SK-N-SH (cell line): ENCODE data around the gene VIPR2. TPM values are rescaled to one million over a fixed set of nuclear protein-coding genes. Genes with fewer than 3 reads are reported as not detected.

ENCODE experiments used
- CTCF ChIA-PET: fragments of 300-600, 350-600 bp; formaldehyde crosslinking; extraction: SDS; loops from one replicate; lab custom pipeline; 2021; lab: Yijun Ruan, JAX
- POLR2A ChIA-PET: fragments of 350-600 bp; sonication (Branson Sonifier 250); formaldehyde crosslinking; extraction: SDS; loops from one replicate; lab custom pipeline; 2020; ENCODE audit warnings: antibody characterized with exemption, inconsistent platforms; lab: Yijun Ruan, JAX
- DNase-seq: peaks from one replicate; pipeline ENCODE4 v3.0.0; 2012
- H2AFZ ChIP-seq: fragments of 200-600 bp; sonication (generic); 2 replicates; pipeline ENCODE4 v1.8.1; 2016; ENCODE audit warnings: antibody characterized with exemption, mild to moderate bottlenecking, low read depth
- H3F3A ChIP-seq: fragments of 200-600 bp; sonication (generic); replicated peaks from 2 replicates; pipeline ENCODE3; 2016; ENCODE audit warnings: antibody characterized with exemption, mild to moderate bottlenecking; ENCODE audit not compliant: insufficient read depth
- H3K27ac ChIP-seq, 2 experiments: fragments of 200-500 bp in 1 of 2; fragments of 200-600 bp in 1 of 2; sonication (Bioruptor generic) in 1 of 2; sonication (generic), shearing (Covaris generic) in 1 of 2; 2 replicates each; pipeline versions ENCODE4 v1.5.1 to v1.6.1; 2014 to 2016; ENCODE audit warnings: low read depth in 2 of 2, inconsistent platforms in 1 of 2, low read length in 1 of 2, mild to moderate bottlenecking in 1 of 2, mixed read lengths in 1 of 2
- H3K27me3 ChIP-seq: fragments of 200-600 bp; sonication (generic), shearing (Covaris generic); 2 replicates; pipeline ENCODE4 v1.6.1; 2016; ENCODE audit warnings: mixed run types; ENCODE audit not compliant: insufficient read depth
- H3K36me3 ChIP-seq, 2 experiments: fragments of 200-500 bp in 1 of 2; fragments of 200-600 bp in 1 of 2; sonication (Bioruptor generic) in 1 of 2; sonication (generic) in 1 of 2; replicated peaks in 1 of 2; 2 replicates each; pipeline versions ENCODE3 to v1.5.1; 2014 to 2016; ENCODE audit warnings: low read length in 1 of 2, mild to moderate bottlenecking in 1 of 2; ENCODE audit not compliant: insufficient read depth in 2 of 2, control insufficient read depth in 1 of 2
- H3K4me1 ChIP-seq, 2 experiments: fragments of 200-500 bp in 1 of 2; fragments of 200-600 bp in 1 of 2; sonication (Bioruptor generic) in 1 of 2; sonication (generic), shearing (Covaris generic) in 1 of 2; 2 replicates each; pipeline versions ENCODE4 v1.5.1 to v1.6.1; 2014 to 2016; ENCODE audit warnings: low read depth in 1 of 2, low read length in 1 of 2, mixed run types in 1 of 2; ENCODE audit not compliant: insufficient read depth in 2 of 2, control insufficient read depth in 1 of 2
- H3K4me2 ChIP-seq: fragments of 200-600 bp; sonication (generic), shearing (Covaris generic); 2 replicates; pipeline ENCODE4 v1.6.1; 2017; ENCODE audit warnings: mixed run types
- H3K4me3 ChIP-seq, 2 experiments: fragments of 200-500 bp in 1 of 2; fragments of 200-600 bp in 1 of 2; sonication (Bioruptor generic) in 1 of 2; sonication (generic), shearing (Covaris generic) in 1 of 2; 2 replicates each; pipeline versions ENCODE4 v1.5.1 to v1.8.1; 2014 to 2016; ENCODE audit warnings: low read depth in 2 of 2, inconsistent platforms in 1 of 2, low read length in 1 of 2, mild to moderate bottlenecking in 1 of 2, mixed read lengths in 1 of 2, moderate library complexity in 1 of 2
- H3K79me2 ChIP-seq: fragments of 200-600 bp; sonication (generic); 2 replicates; pipeline ENCODE4 v1.8.1; 2017; ENCODE audit warnings: mild to moderate bottlenecking; ENCODE audit not compliant: insufficient read depth
- H3K9ac ChIP-seq: fragments of 200-600 bp; sonication (generic); 2 replicates; pipeline ENCODE4 v1.6.1; 2017; ENCODE audit warnings: mixed run types
- H3K9me2 ChIP-seq: fragments of 200-600 bp; sonication (generic); 2 replicates; pipeline ENCODE4 v1.6.1; 2017; ENCODE audit warnings: mixed run types
- H3K9me3 ChIP-seq: fragments of 200-600 bp; sonication (generic); 2 replicates; pipeline ENCODE4 v1.6.1; 2017; ENCODE audit warnings: mixed run types, mild to moderate bottlenecking, moderate library complexity
- H4K20me1 ChIP-seq: fragments of 200-600 bp; sonication (generic); 2 replicates; pipeline ENCODE4 v1.6.1; 2017; ENCODE audit warnings: mild to moderate bottlenecking, mixed run types; ENCODE audit not compliant: insufficient read depth
- CHD2 ChIP-seq: fragments of 150-350 bp; IDR thresholded peaks from 2 replicates; pipeline ENCODE4 v1.6.1; 2018; ENCODE audit warnings: low read length; ENCODE audit not compliant: partially characterized antibody
- ELF1 ChIP-seq: IDR thresholded peaks from 2 replicates; pipeline ENCODE4 v1.4.0; 2012
- EZH2phosphoT487 ChIP-seq: fragments of 200-600 bp; sonication (generic); IDR thresholded peaks from 2 replicates; pipeline ENCODE4 v1.6.1; 2017; ENCODE audit warnings: low read depth, mixed run types, mild to moderate bottlenecking, antibody characterized with exemption, moderate library complexity, borderline replicate concordance
- FOSL2 ChIP-seq: IDR thresholded peaks from 2 replicates; pipeline ENCODE4 v1.4.0; 2012; ENCODE audit warnings: low read depth, mild to moderate bottlenecking, moderate library complexity, borderline replicate concordance
- JUND ChIP-seq: IDR thresholded peaks from 2 replicates; pipeline ENCODE4 v1.4.0; 2012
- MEF2A ChIP-seq: IDR thresholded peaks from 2 replicates; pipeline ENCODE4 v1.4.0; 2012; ENCODE audit warnings: low read depth, borderline replicate concordance
- MXI1 ChIP-seq: IDR thresholded peaks from 2 replicates; pipeline ENCODE4 v1.6.1; 2012; ENCODE audit warnings: mild to moderate bottlenecking, low read depth, low read length, improper control_type of control experiment
- NRF1 ChIP-seq: IDR thresholded peaks from 2 replicates; pipeline ENCODE4 v1.6.1; 2012; ENCODE audit warnings: low read depth, mild to moderate bottlenecking, low read length
- RFX5 ChIP-seq: IDR thresholded peaks from 2 replicates; pipeline ENCODE4 v1.6.1; 2012; ENCODE audit warnings: mild to moderate bottlenecking, improper control_type of control experiment, low read length
- RXRA ChIP-seq: IDR thresholded peaks from 2 replicates; pipeline ENCODE4 v1.4.0; 2012; ENCODE audit warnings: low read depth, mild to moderate bottlenecking, borderline replicate concordance
- SIN3A ChIP-seq: IDR thresholded peaks from 2 replicates; pipeline ENCODE4 v1.6.1; 2012; ENCODE audit warnings: low read depth, mild to moderate bottlenecking, low read length, moderate library complexity, borderline replicate concordance
- SMC3 ChIP-seq: IDR thresholded peaks from 2 replicates; pipeline ENCODE4 v1.6.1; 2012; ENCODE audit warnings: low read depth, low read length, improper control_type of control experiment
- TAF1 ChIP-seq: IDR thresholded peaks from 2 replicates; pipeline ENCODE4 v1.6.1; 2012; ENCODE audit warnings: low read depth, mild to moderate bottlenecking, low read length, moderate library complexity, borderline replicate concordance
- WGBS: methylation state at CpG from one replicate; pipeline ENCODE4 v1.1.6; 2017; ENCODE audit warnings: low lambda C conversion rate; 5-methylcytosine and 5-hydroxymethylcytosine counted together
- polyA plus RNA-seq, 3 experiments: library from polyadenylated mRNA; depleted of rRNA; stranded (reverse); fragments of >200 nt; gene quantifications; 2 replicates each; pipeline ENCODE4 v1.2.3, GENCODE V29; 2012
- TF ChIP-seq, protein P1 (sequence below): IDR thresholded peaks from 2 replicates; pipeline ENCODE4 v1.4.0; 2012; ENCODE audit warnings: low read depth, borderline replicate concordance

Gene VIPR2
- polyA plus RNA-seq, 1 of the 3 experiments (the other 2 are of a cell fraction): not detected

DNA sequence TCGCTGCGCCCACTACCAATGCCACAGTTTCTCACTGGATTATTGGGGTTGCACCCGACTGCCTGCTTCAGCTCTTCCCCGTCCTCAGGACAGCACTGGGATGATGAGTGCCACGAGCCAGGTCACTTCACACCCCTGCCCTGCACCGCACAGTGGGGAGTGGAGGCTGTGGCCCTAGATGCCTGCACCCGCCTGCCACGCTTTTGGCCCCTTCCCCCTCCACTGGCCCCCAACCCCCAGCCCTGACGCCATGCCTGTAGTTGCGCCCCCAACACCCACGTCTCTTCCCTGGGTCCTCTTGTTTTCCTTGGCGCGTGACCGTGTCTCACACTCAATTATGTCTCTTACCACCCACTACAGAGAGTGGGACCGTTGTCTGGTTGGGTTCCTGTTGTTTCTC lies 134.3 kb downstream of the VIPR2 start:
- DNase-seq: no peak
- Histone ChIP-seq H3K36me3 (no peaks in the 10 kb centered on the region), H3F3A (no peaks in the 10 kb centered on the region), H3K9ac (no peak overlapping the region), H3K79me2 (no peaks in the 10 kb centered on the region), H3K4me3 (no peak overlapping the region), H3K4me2 (no peak overlapping the region), H3K4me1 (peaks cover 0 to 16% of the 10 kb centered on the region in 2 experiments; a peak in 1 of 4 replicates), H2AFZ (no peak overlapping the region), H3K9me2 (no peaks in the 10 kb centered on the region), H3K27ac (no peak overlapping the region), H3K9me3 (no peaks in the 10 kb centered on the region), H4K20me1 (no peaks in the 10 kb centered on the region), H3K27me3 (no peaks in the 10 kb centered on the region)
- WGBS: 61% methylated on average over 15 of the region's 15 CpGs
- CTCF ChIA-PET: interaction anchor here (2.2 to 3.2 kb wide), 2 partner anchors 20 to 34 kb away, joined by 7 to 12 read pairs; no protein-coding TSS in a partner anchor
- no peak for TF ChIP-seq RXRA
- TF ChIP-seq SMC3: no peak
- TF ChIP-seq JUND: no peak
- TF ChIP-seq EZH2phosphoT487: no peak
- no peak for TF ChIP-seq MEF2A
- TF ChIP-seq, protein P1, sequence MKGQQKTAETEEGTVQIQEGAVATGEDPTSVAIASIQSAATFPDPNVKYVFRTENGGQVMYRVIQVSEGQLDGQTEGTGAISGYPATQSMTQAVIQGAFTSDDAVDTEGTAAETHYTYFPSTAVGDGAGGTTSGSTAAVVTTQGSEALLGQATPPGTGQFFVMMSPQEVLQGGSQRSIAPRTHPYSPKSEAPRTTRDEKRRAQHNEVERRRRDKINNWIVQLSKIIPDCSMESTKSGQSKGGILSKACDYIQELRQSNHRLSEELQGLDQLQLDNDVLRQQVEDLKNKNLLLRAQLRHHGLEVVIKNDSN: no peak
- no peak for TF ChIP-seq RFX5
- TF ChIP-seq NRF1: no peak
- TF ChIP-seq TAF1: no peak
- POLR2A ChIA-PET: no interaction called here

DNA sequence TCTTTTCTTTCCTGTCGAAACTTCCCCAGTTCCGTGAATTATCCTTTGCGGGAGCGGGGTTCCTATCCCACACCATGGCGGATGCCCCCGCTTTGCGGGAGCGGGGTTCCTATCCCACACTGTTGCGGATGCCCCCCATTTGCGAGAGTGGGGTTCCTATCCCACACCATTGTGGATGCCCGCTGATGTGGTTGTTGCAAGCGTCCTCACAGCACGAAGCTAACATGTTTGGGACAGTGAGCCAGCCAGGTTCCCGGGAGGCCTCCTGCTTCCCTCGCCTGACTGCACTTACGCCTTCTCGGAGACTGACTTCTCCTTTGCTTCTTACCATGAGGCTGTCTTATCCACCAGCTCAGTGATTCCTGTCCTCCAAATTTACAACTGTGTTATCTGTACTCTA lies 134.7 kb downstream of the VIPR2 start:
- H3K9me2 ChIP-seq: no peaks in the 10 kb centered on the region
- H3K27me3 ChIP-seq: no peaks in the 10 kb centered on the region
- no peak overlapping the region for H3K9ac ChIP-seq
- no peaks in the 10 kb centered on the region for H3K36me3 ChIP-seq
- H3K4me1 ChIP-seq: peaks cover 0 to 11% of the 10 kb centered on the region in 2 experiments; a peak in 1 of 4 replicates
- no peak overlapping the region for H3K4me2 ChIP-seq
- H3K79me2 ChIP-seq: no peaks in the 10 kb centered on the region
- no peaks in the 10 kb centered on the region for H3K9me3 ChIP-seq
- POLR2A ChIA-PET: no interaction called here
- no peak overlapping the region for H3K4me3 ChIP-seq
- no peaks in the 10 kb centered on the region for H3F3A ChIP-seq
- no peak overlapping the region for H3K27ac ChIP-seq
- no peak for DNase-seq
- no peaks in the 10 kb centered on the region for H4K20me1 ChIP-seq
- H2AFZ ChIP-seq: no peak overlapping the region
- WGBS: 78% methylated on average over 17 of the region's 17 CpGs
- TF ChIP-seq FOSL2 (no peak), RXRA (no peak), ELF1 (no peak), SIN3A (no peak), MXI1 (no peak), CHD2 (no peak)
- CTCF ChIA-PET: interaction anchor here (2.2 to 3.2 kb wide), 2 partner anchors 21 to 33 kb away, joined by 7 to 12 read pairs; no protein-coding TSS in a partner anchor
